ENCODE measurements around the gene PRKACB.

PRKACB gene

GRCh38 chr1:84272401-84272800, 128.3 kb downstream of the PRKACB start:
- TF ChIP-seq RAD21 (IDR thresholded peaks at IDR 0.05; ENCODE audit: low read depth) (no peak), EP300 (IDR thresholded peaks at IDR 0.05; ENCODE audit: borderline replicate concordance) (0 out of 2 replicates have a peak, but pooled peaks have one; percentile 10), REST (IDR thresholded peaks at IDR 0.05; ENCODE audit: low read depth) (no peak), NFIC (IDR thresholded peaks at IDR 0.05) (no peak; the same call in 1 of the 2 replicates), TEAD4 (IDR thresholded peaks at IDR 0.05) (peak; percentile 57; the same call in 1 of the 2 replicates)

GRCh38 chr1:84277343-84278059, 133.4 kb downstream of the PRKACB start:
- TF ChIP-seq CREB1 (IDR thresholded peaks at IDR 0.05; ENCODE audit: low read depth) (no peak), TAF1 (IDR thresholded peaks at IDR 0.05; ENCODE audit: low read depth) (no peak), NFIC (IDR thresholded peaks at IDR 0.05) (no peak), USF1 (IDR thresholded peaks at IDR 0.05) (no peak), EGR1 (IDR thresholded peaks at IDR 0.05) (no peak)

GRCh38 chr1:84278905-84279304, 134.8 kb downstream of the PRKACB start:
- TF ChIP-seq TAF1 (IDR thresholded peaks at IDR 0.05; ENCODE audit: low read depth) (no peak), CREB1 (IDR thresholded peaks at IDR 0.05; ENCODE audit: low read depth) (no peak)

- TF ChIP-seq RAD21 (IDR thresholded peaks at IDR 0.05; ENCODE audit: low read depth) = no peak
- TF ChIP-seq CREB1 (IDR thresholded peaks at IDR 0.05; ENCODE audit: low read depth) = no peak
- no peak for TF ChIP-seq REST (IDR thresholded peaks at IDR 0.05; ENCODE audit: low read depth)
- TF ChIP-seq CEBPB (IDR thresholded peaks at IDR 0.05) = no peak
- TF ChIP-seq TEAD4 (IDR thresholded peaks at IDR 0.05) = no peak
- no peak for TF ChIP-seq TCF12 (IDR thresholded peaks at IDR 0.05; ENCODE audit: low read depth)
- no peak for TF ChIP-seq TAF1 (IDR thresholded peaks at IDR 0.05; ENCODE audit: low read depth)
- TF ChIP-seq EP300 (IDR thresholded peaks at IDR 0.05; ENCODE audit: borderline replicate concordance) = no peak
- no peak for TF ChIP-seq ZBTB7A (IDR thresholded peaks at IDR 0.05; ENCODE audit: low read depth)
- TF ChIP-seq FOXM1 (IDR thresholded peaks at IDR 0.05; ENCODE audit: borderline replicate concordance, low read depth) = no peak
- no peak for TF ChIP-seq USF1 (IDR thresholded peaks at IDR 0.05)
- TF ChIP-seq YY1 (IDR thresholded peaks at IDR 0.05; ENCODE audit: low read depth) = no peak
- TF ChIP-seq EGR1 (IDR thresholded peaks at IDR 0.05) = no peak
- no peak for TF ChIP-seq MAX (IDR thresholded peaks at IDR 0.05)
- no peak for TF ChIP-seq NFIC (IDR thresholded peaks at IDR 0.05)
Measured at GRCh38 chr1:84280912-84281311, 136.8 kb downstream of the PRKACB start.

- no peak for TF ChIP-seq YY1 (IDR thresholded peaks at IDR 0.05; ENCODE audit: low read depth)
- TF ChIP-seq NFIC (IDR thresholded peaks at IDR 0.05) = no peak
- no peak for TF ChIP-seq ZBTB7A (IDR thresholded peaks at IDR 0.05; ENCODE audit: low read depth)
- TF ChIP-seq MAX (IDR thresholded peaks at IDR 0.05) = no peak
- TF ChIP-seq CREB1 (IDR thresholded peaks at IDR 0.05; ENCODE audit: low read depth) = no peak
- no peak for TF ChIP-seq TEAD4 (IDR thresholded peaks at IDR 0.05)
- TF ChIP-seq REST (IDR thresholded peaks at IDR 0.05; ENCODE audit: low read depth) = no peak
- TF ChIP-seq CEBPB (IDR thresholded peaks at IDR 0.05) = no peak
- TF ChIP-seq RAD21 (IDR thresholded peaks at IDR 0.05; ENCODE audit: low read depth) = no peak
- TF ChIP-seq EGR1 (IDR thresholded peaks at IDR 0.05) = no peak
- no peak for TF ChIP-seq FOXM1 (IDR thresholded peaks at IDR 0.05; ENCODE audit: borderline replicate concordance, low read depth)
- no peak for TF ChIP-seq TCF12 (IDR thresholded peaks at IDR 0.05; ENCODE audit: low read depth)
- TF ChIP-seq USF1 (IDR thresholded peaks at IDR 0.05) = no peak
- TF ChIP-seq EP300 (IDR thresholded peaks at IDR 0.05; ENCODE audit: borderline replicate concordance) = no peak
- TF ChIP-seq TAF1 (IDR thresholded peaks at IDR 0.05; ENCODE audit: low read depth) = no peak
Measured at GRCh38 chr1:84282780-84283333, 138.8 kb downstream of the PRKACB start.

All from Ishikawa (cell line).